NCI-H82 (cell line): ENCODE data around the gene ECSIT.
A peak's percentile ranks its signal among the peaks of the same experiment; 100 is the strongest.

ENCODE experiments used
- DNase-seq: peaks from one replicate; lab custom pipeline; 2025; lab: John Stamatoyannopoulos, UW

Gene ECSIT

GRCh38 chr19:11549386-11549953, 20.5 kb upstream of the ECSIT start:
- no peak for DNase-seq

- no peak for DNase-seq
Measured at GRCh38 chr19:11547929-11548700, 19.2 kb upstream of the ECSIT start.

- no peak for DNase-seq
Measured at GRCh38 chr19:11541238-11541637, 12.3 kb upstream of the ECSIT start.

GRCh38 chr19:11540645-11541044, 11.7 kb upstream of the ECSIT start:
- no peak for DNase-seq

GRCh38 chr19:11539495-11540365, 10.8 kb upstream of the ECSIT start:
- peak; percentile 21 for DNase-seq

GRCh38 chr19:11538232-11539036, 9.5 kb upstream of the ECSIT start, which contains the start of gene CNN1:
CNN1 (plus strand) TSS chr19:11538851; CDS start chr19:11538928, 77 bp downstream.
- DNase-seq: peak; percentile 24

GRCh38 chr19:11535792-11536595, 7.1 kb upstream of the ECSIT start:
- peak; percentile 88 for DNase-seq

- no peak for DNase-seq
Measured at GRCh38 chr19:11534948-11535347, 6.0 kb upstream of the ECSIT start.

GRCh38 chr19:11534538-11534937, 5.6 kb upstream of the ECSIT start:
- DNase-seq: no peak

- peak; percentile 95 for DNase-seq
Measured at GRCh38 chr19:11530432-11530831, 1.5 kb upstream of the ECSIT start.

- DNase-seq: no peak
Measured at GRCh38 chr19:11519138-11519537, 9.8 kb downstream of the ECSIT start.

GRCh38 chr19:11513946-11514345, 15.0 kb downstream of the ECSIT start:
- DNase-seq: no peak

GRCh38 chr19:11510444-11510843, 18.5 kb downstream of the ECSIT start:
- DNase-seq: no peak

GRCh38 chr19:11507370-11508078, 21.4 kb downstream of the ECSIT start:
- no peak for DNase-seq

GRCh38 chr19:11506967-11507366, 22.0 kb downstream of the ECSIT start:
- DNase-seq: no peak

- DNase-seq: no peak
Measured at GRCh38 chr19:11506101-11506555, 22.8 kb downstream of the ECSIT start.

- peak; percentile 96 for DNase-seq
Measured at GRCh38 chr19:11505504-11506100, 23.3 kb downstream of the ECSIT start, which contains the start of gene ZNF653. ZNF653 (minus strand) TSS chr19:11505839; CDS start chr19:11505786, 53 bp downstream.

GRCh38 chr19:11505032-11505503, 23.9 kb downstream of the ECSIT start:
- peak; percentile 97 for DNase-seq

- DNase-seq: no peak
Measured at GRCh38 chr19:11504502-11505031, 24.4 kb downstream of the ECSIT start.
